OCI-LY3 (cell line): ENCODE data around the gene EMC10.
"Not testable (repeated sequence)": the region's sequence is repeated elsewhere in the genome, so short reads cannot be mapped to it uniquely, and the experiment has no call there.

Experiments
- H2AFZ ChIP-seq: fragments of 200-600, 300-600 bp; shearing (Covaris generic); 2 replicates; pipeline ENCODE4 v1.6.0; 2014; ENCODE audit warnings: antibody characterized with exemption, low read depth, low read length
- H3K27ac ChIP-seq: fragments of 200-600, 300-600 bp; sonication (generic); 2 replicates; pipeline ENCODE4 v1.5.1; 2014; ENCODE audit warnings: mild to moderate bottlenecking, low read length, moderate library complexity, mixed read lengths
- H3K27me3 ChIP-seq: fragments of 200-600, 300-600 bp; sonication (generic); 2 replicates; pipeline ENCODE4 v1.6.1; 2014; ENCODE audit warnings: low read depth, low read length, mixed read lengths
- H3K36me3 ChIP-seq: fragments of 200-600, 300-600 bp; sonication (generic); replicated peaks from 2 replicates; pipeline ENCODE3; 2014; ENCODE audit warnings: low read depth, low read length, mixed read lengths
- H3K4me1 ChIP-seq: fragments of 300-600, 200-600 bp; sonication (generic); 2 replicates; pipeline ENCODE4 v1.6.1; 2014; ENCODE audit warnings: low read length, mixed read lengths
- H3K4me2 ChIP-seq: fragments of 200-600, 300-600 bp; sonication (generic); 2 replicates; pipeline ENCODE4 v1.6.1; 2014; ENCODE audit warnings: low read length, mixed read lengths
- H3K4me3 ChIP-seq: fragments of 300-600, 200-600 bp; sonication (generic); 2 replicates; pipeline ENCODE4 v1.5.1; 2014; ENCODE audit warnings: antibody characterized with exemption, mild to moderate bottlenecking, low read length, moderate library complexity
- H3K79me2 ChIP-seq: fragments of 300-600, 200-600 bp; shearing (Covaris generic); 2 replicates; pipeline ENCODE4 v1.6.1; 2014; ENCODE audit warnings: mild to moderate bottlenecking, low read length, mixed read lengths
- H3K9ac ChIP-seq: fragments of 300-600, 200-600 bp; shearing (Covaris generic); 2 replicates; pipeline ENCODE4 v1.6.0; 2014; ENCODE audit warnings: mild to moderate bottlenecking, low read length, moderate library complexity
- H3K9me3 ChIP-seq: fragments of 200-600, 300-600 bp; shearing (Covaris generic); 2 replicates; pipeline ENCODE4 v1.6.1; 2014; ENCODE audit warnings: low read length, mixed read lengths; ENCODE audit not compliant: insufficient read depth
- H4K20me1 ChIP-seq: fragments of 200-600, 300-600 bp; sonication (generic); 2 replicates; pipeline ENCODE4 v1.6.1; 2016; ENCODE audit warnings: low read length, mixed read lengths; ENCODE audit not compliant: insufficient read depth
- CTCF ChIP-seq: fragments of 200-600, 300-600 bp; sonication (generic); IDR thresholded peaks from 2 replicates; pipeline ENCODE4 v1.5.1; 2014; ENCODE audit warnings: antibody characterized with exemption, low read length, low read depth
- EZH2phosphoT487 ChIP-seq: fragments of 200-600 bp; shearing (Covaris generic); IDR thresholded peaks from 2 replicates; pipeline ENCODE4 v1.6.1; 2018; ENCODE audit warnings: antibody characterized with exemption, mixed run types, low read depth

Gene EMC10

GRCh38 chr19:50437862-50438449 lies 38.4 kb upstream of the EMC10 start:
- Histone ChIP-seq H3K27me3 (peaks cover 17% of the 10 kb centered on the region; the same call in 1 of the 2 replicates), H3K4me1 (peaks cover 18% of the 10 kb centered on the region), H4K20me1 (no peaks in the 10 kb centered on the region), H3K4me2 (no peak overlapping the region), H3K36me3 (peaks cover 2% of the 10 kb centered on the region), H3K79me2 (no peaks in the 10 kb centered on the region), H3K27ac (no peak overlapping the region), H3K9ac (no peak overlapping the region), H3K9me3 (no peaks in the 10 kb centered on the region), H2AFZ (no peak overlapping the region), H3K4me3 (no peak overlapping the region)
- no peak for TF ChIP-seq EZH2phosphoT487
- no peak for TF ChIP-seq CTCF

- not testable (repeated sequence) for H3K4me1 ChIP-seq, H3K27ac ChIP-seq, H2AFZ ChIP-seq, H3K9ac ChIP-seq, H3K9me3 ChIP-seq, H3K36me3 ChIP-seq, H3K4me3 ChIP-seq, H3K4me2 ChIP-seq, H4K20me1 ChIP-seq, H3K79me2 ChIP-seq
- peaks cover 11% of the 10 kb centered on the region; the same call in 1 of the 2 replicates for H3K27me3 ChIP-seq
Observed at GRCh38 chr19:50439130-50439529, 37.2 kb upstream of the EMC10 start.

- Histone ChIP-seq H4K20me1 (no peaks in the 10 kb centered on the region), H3K27ac (no peak overlapping the region), H3K9ac (no peak overlapping the region), H2AFZ (no peak overlapping the region), H3K79me2 (no peaks in the 10 kb centered on the region), H3K9me3 (no peaks in the 10 kb centered on the region), H3K36me3 (no peaks in the 10 kb centered on the region), H3K4me1 (peaks cover under 1% of the 10 kb centered on the region; the same call in 1 of the 2 replicates), H3K4me2 (no peak overlapping the region), H3K27me3 (no peaks in the 10 kb centered on the region), H3K4me3 (no peak overlapping the region)
- TF ChIP-seq CTCF (no peak), EZH2phosphoT487 (no peak)
Observed at GRCh38 chr19:50444059-50444458, 32.2 kb upstream of the EMC10 start.

- Histone ChIP-seq H3K79me2 (no peaks in the 10 kb centered on the region), H3K36me3 (no peaks in the 10 kb centered on the region), H4K20me1 (no peaks in the 10 kb centered on the region), H3K27ac (no peak overlapping the region), H2AFZ (no peak overlapping the region), H3K9me3 (no peaks in the 10 kb centered on the region), H3K4me2 (no peak overlapping the region), H3K4me1 (peaks cover 4% of the 10 kb centered on the region; the same call in 1 of the 2 replicates), H3K27me3 (no peaks in the 10 kb centered on the region), H3K9ac (no peak overlapping the region), H3K4me3 (no peak overlapping the region)
- TF ChIP-seq EZH2phosphoT487 (no peak), CTCF (no peak)
Observed at GRCh38 chr19:50447053-50447452, 29.3 kb upstream of the EMC10 start.
